Nucleus accumbens (tissue), 56 donors: ENCODE results near the gene TMEM108.
A peak's percentile ranks its signal among the peaks of the same experiment; 100 is the strongest.

Source experiments
- DNase-seq, 56 donors: peaks; one replicate each; lab custom pipeline; 2025; lab: John Stamatoyannopoulos, UW

Gene TMEM108

DNA sequence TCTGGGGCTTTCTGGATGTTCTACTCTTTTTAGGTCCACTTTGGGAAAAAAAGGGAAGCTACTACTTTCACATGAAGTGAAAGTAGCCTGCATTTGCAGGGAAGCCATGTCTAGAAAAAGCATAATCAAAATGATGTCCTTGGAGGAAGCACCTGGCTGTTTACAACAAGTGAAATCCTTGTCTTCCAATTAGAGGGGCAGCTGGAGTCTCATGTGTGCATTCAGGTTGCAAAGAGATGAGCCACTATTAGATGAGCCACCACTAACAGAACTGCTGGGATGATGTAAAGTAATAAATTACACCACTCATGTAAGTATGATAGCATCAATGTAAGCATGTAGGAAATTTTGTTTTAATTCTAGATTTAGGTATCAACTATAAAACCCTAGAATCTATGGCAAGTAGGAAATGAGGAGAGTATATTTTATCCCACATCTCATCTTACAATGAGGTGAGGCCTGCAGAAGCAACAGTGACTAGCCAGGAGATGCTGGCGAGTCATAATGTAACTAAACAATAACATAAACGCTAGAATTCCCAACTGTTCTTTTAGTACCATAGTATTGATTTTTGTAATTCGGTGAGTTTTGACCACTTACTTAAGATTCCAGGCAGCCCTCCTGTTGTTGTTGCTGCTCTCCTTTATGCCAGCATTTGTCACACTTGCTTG is 75.9 kb downstream of the TMEM108 start:
- DNase-seq: no peak

DNA sequence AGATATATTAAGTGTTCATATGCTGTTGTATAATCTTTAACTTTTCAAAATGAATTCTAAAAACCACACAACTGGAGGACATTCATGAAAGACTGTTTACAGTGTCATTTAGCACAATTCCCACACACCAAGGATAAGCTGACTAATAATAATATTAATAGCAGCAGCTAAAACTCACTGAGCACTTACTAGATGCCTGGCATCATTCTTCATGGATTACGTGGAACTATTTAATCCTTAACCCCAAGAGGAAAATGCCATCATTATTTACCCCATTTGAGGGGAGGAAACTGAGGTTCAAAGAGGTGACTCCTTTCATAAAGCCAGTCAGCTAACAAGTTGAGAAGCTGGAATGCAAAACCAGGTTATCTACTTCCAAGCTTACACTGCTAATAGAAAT is 77.0 kb downstream of the TMEM108 start:
- no peak for DNase-seq

DNA sequence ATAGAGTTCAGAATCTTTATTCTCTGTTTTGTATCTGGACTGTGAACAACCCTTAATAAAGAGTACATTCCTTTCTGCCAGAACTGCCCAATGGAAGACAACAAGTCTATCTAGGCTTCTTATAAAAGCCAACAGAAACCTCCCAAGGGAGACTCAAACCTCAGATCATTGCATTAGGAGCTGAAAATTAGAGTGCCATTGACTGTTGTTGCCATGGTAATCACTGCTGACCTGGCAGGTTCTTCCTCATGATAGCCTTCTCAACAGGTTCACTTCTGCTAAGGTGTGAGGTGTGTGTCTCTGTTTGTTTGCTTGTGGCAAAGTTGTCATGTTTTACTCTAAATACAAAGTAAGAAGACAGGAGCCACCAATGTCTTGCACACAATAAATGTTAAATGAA is 79.2 kb downstream of the TMEM108 start:
- no peak for DNase-seq

DNA sequence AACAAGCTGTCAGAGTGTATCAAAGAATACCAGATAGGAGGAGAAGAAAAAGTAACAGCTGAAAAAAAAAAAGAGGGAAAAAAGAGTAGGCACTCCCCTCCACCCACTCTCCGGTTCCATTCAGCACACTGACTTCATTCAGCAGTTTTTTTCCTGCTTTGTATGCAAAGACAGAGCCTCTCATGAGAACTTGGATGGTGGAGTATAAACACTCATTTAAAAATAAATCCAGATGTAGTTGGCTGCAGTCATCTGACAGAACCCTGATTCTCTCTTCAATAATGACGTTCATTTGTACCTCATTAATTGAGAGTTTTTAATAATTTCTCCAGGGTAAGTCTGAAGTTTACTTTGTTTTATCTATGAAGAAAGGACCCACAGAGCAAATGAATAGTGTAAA is 81.0 kb downstream of the TMEM108 start:
- peak in 1 of 56 donors; percentile 0 for DNase-seq

DNA sequence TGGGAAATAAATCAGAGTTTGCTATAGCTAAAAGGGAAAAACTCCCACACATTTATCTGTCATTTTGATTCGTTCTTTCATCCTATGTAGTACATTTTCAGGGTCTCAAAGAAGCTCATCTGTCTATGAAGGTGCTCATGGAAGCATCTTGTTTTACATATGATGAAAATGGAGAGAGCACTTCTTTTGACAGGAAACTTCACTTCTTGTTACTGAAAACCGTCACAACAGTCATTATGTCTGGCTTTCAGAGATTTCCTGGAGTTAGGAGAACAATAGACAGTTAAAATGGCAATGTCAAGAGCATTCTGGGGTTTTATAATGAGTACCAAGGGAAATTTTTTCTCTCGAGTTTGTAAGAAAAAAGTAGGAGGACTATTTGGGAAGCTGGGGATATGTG is 83.3 kb downstream of the TMEM108 start:
- DNase-seq: no peak

DNA sequence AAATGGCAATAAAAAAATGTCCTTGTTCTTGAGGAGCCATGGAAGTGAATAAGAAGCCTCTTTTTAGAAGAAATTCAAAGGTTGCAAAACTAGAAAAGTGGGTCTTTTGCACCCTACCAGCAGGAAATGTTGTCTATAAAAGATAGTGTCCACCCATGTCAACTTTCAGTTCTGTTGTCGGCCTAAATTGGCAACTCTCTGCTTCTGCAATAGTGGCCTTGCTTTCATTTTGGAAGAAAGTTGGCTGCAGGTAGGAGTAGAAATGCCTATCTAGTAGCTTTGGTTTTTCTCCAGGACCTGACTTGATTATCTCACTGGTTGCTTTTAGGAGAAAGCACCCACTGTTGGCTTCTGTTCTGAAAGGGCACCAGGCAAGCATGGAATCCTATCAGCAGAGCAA is 85.4 kb downstream of the TMEM108 start:
- no peak for DNase-seq

DNA sequence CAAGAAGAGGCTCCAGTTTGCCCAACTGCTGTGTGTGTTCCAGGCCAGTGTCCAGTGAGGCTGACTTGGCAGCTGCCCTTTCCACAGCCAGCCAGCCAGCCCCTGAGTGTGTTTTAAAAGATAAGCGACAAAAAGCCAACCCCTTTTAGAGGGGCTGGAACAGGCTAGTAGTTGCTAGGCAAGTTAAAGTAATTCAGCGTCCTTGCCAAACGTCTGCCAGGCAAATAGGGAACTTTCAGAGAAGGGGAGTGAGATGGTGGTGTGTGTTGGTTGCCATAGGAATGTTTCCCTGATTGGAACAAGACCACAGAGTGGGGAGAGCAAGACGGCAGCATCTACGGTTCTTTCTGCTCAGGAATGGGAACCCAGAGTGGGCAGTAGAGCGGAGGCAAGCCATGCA is 86.3 kb downstream of the TMEM108 start:
- peak in 50 of 56 donors; percentile 4 to 78 (median 36) for DNase-seq

DNA sequence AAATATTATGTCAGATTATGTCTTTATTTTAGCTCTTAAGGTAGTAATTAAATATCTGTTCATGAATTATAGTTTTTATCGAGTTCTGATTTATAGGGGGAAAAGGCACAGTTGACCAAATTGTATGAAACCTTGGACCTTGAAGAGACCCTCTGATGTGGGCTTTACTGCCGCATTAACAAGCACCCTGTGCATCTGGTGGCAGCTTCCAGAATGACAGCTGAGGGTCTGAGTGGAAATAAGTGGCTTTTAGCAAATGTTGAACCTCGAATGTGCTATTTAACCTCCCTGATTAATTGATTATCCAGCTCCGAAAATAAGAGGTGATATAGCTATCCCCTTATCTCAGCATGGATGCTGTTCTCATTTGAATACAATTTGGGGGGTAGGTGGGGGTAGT is 87.0 kb downstream of the TMEM108 start:
- no peak for DNase-seq

DNA sequence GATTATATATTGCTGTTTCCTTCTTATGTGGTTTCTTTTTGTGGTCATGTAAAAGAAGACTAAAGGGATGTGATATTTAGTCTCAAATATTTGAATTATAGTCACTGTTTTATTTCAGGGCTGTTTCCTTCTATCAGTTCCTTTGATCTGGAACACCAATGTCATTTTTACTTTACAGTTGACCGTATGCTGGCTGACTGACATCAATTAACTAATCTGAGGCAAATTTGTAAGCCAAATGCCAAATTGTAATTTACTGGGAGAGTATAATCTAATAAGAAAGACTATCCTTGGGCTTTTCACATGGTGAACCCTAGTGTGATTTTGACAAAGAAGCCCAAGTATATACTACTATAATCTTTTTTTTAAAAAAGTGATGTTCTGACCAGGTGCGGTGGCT is 87.6 kb downstream of the TMEM108 start:
- DNase-seq: no peak

DNA sequence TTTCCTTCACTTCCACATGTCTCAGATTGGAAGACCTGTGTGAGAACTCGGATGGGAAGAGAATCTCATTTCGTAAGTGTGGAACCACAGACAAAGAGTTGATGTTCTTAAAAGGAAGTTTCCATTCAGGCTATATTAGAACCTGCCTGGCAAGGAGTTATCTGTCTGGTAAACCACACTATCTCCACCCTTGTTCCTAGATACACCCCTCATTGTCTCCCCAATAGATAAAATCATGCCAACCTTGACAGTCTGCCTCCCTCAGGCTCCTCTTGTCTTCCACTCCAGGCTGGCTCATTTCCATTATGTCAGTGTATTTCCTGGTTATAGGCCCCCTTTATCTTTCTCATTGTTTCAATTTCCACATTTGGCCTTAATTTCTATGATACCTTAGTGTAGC is 89.2 kb downstream of the TMEM108 start:
- DNase-seq: no peak

DNA sequence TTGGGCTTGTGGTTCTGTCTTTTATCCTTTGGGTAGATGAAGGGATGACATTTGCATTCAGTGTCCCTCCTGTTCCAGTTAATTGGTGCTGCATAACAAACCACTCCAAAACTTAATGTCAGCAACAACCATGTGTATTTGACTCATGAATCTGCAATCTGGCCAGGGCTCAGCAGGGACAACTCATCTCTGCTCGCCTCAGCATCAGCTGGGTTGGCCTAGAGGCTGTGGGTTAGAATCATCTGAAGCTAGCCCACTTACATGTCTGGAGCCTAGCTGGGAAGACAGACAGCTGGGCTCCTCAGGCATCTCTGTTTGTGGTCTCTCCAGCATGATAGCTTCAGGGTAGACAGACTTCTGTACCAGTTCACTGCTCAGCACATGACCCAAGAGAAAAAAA is 92.0 kb downstream of the TMEM108 start:
- DNase-seq: peak in 1 of 56 donors; percentile 18

DNA sequence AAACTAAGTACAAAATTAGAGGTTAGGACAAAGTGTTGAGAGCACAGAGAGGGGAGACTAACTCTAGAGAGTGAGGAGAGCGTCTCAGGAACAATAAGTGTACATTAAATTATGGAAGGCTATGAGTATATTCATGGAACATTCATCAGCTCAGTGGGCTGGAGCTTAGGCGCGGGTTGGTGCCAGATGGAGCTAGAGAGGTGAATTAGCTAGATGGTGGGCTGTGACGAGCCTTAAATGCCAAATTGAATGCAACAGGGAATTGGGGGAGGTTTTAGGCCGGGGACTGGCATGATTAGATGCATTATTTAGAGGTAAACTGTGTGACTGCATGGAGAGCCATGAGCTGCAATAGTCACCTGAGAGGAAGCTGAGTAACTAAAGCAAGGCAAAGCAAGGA is 97.1 kb downstream of the TMEM108 start:
- no peak for DNase-seq

DNA sequence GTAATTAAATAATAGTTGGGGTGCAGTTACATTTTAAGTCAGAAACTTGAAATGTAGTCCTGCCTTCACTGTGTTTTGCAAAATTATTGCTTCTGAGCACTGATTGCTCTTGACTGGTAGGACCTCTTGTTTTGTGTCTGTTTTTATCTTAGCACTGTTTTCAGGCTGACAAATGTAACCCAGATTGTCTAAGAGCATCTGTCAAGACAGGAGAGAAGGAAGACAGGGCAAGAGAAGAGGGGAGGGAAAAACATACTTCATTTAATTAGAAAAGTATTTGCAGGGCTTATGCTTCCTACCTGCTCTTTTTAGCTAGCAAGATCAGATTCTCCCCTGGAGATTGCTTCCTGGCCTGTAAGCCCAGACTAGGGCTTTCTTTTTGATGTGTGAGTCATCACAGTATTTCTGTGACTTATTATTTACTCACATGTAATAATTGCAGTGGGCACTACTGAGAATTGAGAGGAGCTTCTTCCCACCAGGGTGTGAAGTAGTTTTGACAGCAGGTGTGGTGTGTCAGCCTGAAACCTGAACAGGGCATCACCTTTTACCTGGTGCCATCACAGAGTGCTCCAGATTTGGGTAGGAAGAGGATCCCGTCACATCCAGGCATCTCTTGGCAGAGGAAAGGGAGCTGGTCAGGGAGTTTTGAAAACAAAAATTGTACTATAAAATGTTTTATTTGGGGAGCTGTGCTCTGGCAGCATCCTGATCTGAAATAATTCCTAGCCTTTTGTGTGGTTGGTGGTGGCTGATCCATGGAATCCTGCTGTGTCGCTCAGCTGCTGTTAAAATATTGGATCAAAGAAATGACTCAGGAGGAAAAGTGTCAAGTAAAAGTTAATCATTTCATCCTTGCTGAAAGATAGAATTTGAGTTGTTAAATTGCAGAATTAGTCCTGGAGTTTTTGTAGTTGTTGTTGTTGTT is 98.2 kb downstream of the TMEM108 start:
- DNase-seq: no peak

DNA sequence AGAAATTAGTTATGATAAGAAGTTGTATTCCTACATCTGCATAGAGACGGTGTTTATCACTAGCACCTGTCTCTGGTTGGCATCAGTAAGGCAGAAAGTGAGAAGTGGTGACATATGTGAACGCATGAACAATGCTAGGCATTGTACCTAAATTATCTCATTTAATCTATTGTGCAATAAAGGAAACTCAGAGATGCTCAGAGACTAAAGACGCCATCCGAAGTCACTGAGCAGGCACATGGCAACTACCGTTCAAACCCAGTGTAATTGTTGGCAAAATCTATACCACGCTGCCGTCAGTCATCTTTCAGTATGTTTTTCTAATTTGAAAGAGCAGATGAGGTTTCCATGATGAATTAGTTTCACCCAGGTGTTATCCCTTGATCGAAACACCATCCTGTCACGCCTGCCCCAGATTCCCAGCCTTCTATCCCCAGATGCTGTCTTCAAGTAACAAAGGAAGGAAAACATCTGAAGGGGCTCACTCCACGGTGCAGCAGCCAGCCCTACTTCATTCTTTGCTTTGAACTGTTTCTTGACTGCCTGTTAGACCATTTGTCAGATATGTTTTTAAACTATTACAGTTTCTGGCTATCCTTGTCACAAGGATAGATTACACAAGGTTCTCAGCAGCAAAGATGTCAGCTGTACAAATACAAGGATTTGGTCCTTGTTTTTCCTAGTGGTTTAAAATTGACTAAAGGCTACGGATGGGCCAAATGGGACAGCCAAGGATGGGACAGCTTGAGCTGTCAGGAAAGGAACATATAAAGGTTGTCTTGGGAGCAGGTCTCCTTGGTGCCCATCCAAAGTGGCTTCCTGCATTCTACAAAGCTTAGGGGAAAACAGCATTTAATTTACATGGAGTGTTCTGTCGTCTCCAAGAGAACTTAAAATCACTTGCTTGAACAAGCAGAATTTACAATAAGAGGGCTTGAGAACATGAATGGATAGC is 99.1 kb downstream of the TMEM108 start:
- no peak for DNase-seq

DNA sequence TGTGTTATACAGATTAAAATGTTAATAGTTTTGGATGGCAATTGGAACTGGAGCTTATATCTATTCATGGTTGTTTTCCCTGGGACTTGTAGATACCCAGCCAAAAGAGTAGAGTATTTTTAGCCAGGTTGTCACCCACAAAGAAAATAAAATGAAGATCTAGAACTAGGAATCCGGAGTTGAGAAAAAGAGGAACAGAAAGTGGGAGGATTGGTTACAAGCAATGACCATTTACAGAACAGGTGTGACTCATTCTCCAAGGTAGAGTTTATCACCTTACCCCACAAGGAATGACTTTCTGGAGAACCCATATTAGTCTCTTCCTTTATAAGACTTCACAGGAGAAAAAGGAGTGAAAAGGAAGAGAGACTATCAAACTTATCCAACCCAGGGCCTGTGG is 99.8 kb downstream of the TMEM108 start:
- DNase-seq: no peak

DNA sequence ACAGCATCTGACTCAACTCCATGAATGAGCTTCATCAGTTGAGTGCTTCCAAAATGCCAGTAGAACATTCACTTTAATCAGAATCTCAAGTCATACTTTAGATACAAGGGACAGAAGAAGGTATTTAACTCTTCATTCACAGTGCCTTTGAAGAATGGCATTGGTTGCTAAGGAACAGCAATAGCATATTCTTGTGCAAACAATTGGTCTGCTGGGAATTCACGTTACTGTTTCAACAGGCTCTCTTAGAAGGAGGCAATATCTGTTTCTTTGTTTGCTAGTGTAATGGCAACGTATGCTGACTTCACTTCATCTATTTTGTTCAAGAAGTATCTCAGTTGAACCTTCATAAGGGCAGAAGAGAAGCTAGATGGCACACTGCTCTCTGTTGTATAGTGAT is 113.9 kb downstream of the TMEM108 start:
- no peak for DNase-seq

DNA sequence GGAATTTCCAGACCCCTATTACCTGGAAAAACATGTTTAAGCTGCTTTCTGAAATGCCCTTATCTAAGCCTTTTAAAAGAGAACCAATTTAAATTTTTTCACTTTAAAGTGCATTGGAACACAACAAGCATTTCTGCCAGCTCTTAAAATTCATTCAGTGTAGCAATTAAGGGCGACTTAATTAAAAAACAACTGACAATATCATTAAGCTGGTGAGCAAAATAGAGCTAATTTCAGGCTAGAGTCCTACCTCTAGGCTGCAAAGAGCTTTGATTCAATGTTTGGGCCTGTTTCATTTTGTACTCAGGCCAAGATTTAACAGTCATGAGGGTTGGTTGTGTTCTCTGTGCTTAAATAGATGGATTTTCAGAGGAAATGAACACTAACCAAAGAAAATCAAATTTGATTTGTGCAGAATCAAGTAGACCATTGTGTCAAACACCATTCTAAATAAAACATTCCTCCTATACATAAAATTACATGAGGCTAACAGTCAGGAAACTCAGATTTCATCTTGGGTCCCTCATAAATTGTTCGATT is 114.6 kb downstream of the TMEM108 start:
- DNase-seq: no peak

DNA sequence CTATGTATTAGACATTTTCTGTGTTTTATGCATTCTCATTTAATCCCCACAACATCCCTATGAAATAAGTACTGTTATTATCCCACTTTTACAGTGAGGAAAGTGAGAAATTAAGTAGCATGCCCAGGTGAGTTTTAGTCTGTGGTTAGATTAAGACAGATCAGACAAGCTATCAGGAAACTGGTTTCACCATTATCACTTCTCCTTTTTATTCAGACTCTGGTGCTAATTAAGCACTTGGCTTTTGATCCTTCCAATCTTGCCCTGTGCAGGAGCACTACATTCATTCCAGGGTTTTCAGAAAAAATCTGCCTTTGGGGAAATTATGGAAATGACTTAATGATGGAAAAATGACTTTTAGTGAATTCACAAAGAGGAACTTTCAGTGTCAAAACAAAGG is 115.2 kb downstream of the TMEM108 start:
- DNase-seq: no peak

DNA sequence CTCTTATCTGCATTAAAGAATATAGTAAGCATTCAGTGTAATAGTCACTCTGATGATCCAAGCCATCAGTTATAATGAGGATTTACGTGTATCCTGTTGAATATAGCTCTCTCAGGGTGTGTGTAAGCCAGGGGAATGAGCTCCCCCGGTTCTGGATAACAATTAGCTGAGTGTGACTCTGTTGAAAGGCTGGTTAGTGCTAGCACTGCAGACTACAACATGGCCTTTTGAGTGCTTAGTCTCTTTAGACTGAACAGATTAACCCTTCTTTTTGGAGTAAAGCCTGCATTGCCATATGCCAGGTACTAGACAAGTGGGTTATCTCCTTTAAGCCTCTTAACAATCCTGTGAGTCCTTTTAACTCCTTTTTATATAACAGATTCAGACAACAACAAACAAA is 119.5 kb downstream of the TMEM108 start:
- DNase-seq: no peak

DNA sequence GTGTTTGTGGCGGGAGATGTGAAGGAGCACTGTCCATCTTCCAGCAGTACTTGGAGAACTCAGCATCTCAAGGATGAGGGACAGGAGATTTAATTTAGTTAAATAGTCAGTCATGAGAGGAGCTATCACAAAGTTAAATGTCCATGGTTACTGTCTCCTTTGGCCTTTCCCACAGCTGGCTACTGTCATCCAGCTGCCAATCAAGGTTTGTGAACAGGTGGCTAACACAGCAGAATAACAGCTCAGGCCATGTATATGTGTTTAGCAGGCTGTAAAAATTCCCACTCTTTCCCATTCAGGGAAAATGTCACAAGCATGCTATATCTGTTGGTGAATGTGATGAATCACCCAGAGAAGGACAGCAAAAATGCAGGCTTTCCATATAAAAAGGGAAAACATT is 120.5 kb downstream of the TMEM108 start:
- no peak for DNase-seq
